ENCODE data around the gene PKIG.

GRCh38 chr20:44541992-44542391 lies 40.4 kb upstream of the PKIG start:
- TF ChIP-seq, protein P1, sequence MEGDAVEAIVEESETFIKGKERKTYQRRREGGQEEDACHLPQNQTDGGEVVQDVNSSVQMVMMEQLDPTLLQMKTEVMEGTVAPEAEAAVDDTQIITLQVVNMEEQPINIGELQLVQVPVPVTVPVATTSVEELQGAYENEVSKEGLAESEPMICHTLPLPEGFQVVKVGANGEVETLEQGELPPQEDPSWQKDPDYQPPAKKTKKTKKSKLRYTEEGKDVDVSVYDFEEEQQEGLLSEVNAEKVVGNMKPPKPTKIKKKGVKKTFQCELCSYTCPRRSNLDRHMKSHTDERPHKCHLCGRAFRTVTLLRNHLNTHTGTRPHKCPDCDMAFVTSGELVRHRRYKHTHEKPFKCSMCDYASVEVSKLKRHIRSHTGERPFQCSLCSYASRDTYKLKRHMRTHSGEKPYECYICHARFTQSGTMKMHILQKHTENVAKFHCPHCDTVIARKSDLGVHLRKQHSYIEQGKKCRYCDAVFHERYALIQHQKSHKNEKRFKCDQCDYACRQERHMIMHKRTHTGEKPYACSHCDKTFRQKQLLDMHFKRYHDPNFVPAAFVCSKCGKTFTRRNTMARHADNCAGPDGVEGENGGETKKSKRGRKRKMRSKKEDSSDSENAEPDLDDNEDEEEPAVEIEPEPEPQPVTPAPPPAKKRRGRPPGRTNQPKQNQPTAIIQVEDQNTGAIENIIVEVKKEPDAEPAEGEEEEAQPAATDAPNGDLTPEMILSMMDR (IDR thresholded peaks at IDR 0.05; ENCODE audit: extremely low read depth in 1 of 2, insufficient read depth in 1 of 2, low read depth in 1 of 2, low read length in 2 of 2) = no peak
- TF ChIP-seq POLR2AphosphoS5 (IDR thresholded peaks at IDR 0.05; ENCODE audit: insufficient read depth, low read depth, low read length) = no peak
